Right lobe of liver (tissue), 6 donors: ENCODE measurements around the gene CCBE1. TPM values are rescaled to one million over a fixed set of nuclear protein-coding genes. Genes with fewer than 3 reads are reported as not detected.
"Not testable (repeated sequence)": the region's sequence is repeated elsewhere in the genome, so short reads cannot be mapped to it uniquely, and the experiment has no call there.

Experiments
- ATAC-seq, 4 donors: fragments of 200-7000 bp; cut with Tn5 transposase; one replicate each; pipeline ENCODE4 v1.9.1; 2020; ENCODE audit warnings: mild to moderate bottlenecking in 4 of 4, moderate library complexity in 4 of 4
- DNase-seq, 3 donors: peaks; one replicate each; pipeline ENCODE4 v3.0.0-alpha.2; 2020
- H3K27ac ChIP-seq, 3 donors: fragments of 200-600 bp; one replicate each; pipeline ENCODE4 v1.8.0; 2022
- H3K27me3 ChIP-seq, 2 donors: fragments of 200-600 bp; one replicate each; pipeline ENCODE4 v1.8.0; 2022
- H3K36me3 ChIP-seq, 4 donors: fragments of 200-600 bp; sonication (generic) in 1 of 4; one replicate each; pipeline versions ENCODE4 v1.5.1 to v1.8.0; 2017 to 2022; ENCODE audit warnings: control low read depth in 1 of 4
- H3K4me1 ChIP-seq, 4 donors: fragments of 200-600 bp; sonication (generic) in 1 of 4; one replicate each; pipeline versions ENCODE4 v1.5.1 to v1.8.0; 2017 to 2022; ENCODE audit warnings: control low read depth in 1 of 4
- H3K4me3 ChIP-seq, 3 donors: fragments of 200-600 bp; one replicate each; pipeline ENCODE4 v1.8.0; 2022
- H3K9me3 ChIP-seq, 4 donors: fragments of 200-600 bp; sonication (generic) in 1 of 4; one replicate each; pipeline versions ENCODE4 v1.5.1 to v1.8.0; 2017 to 2022; ENCODE audit warnings: control low read depth in 1 of 4
- POLR2A ChIP-seq: fragments of 450-650 bp; IDR thresholded peaks from one replicate; pipeline ENCODE4 v1.6.1; 2017; ENCODE audit warnings: antibody characterized with exemption, mild to moderate bottlenecking
- WGBS: methylation state at CpG from one replicate; pipeline ENCODE4 v1.1.6; 2018; ENCODE audit warnings: low coverage, low lambda C conversion rate; ENCODE audit not compliant: insufficient coverage; ENCODE audit errors: missing lambda C conversion rate; 5-methylcytosine and 5-hydroxymethylcytosine counted together
- intact Hi-C, 2 donors: fragments of 100-400 bp; cut with DNase I; formaldehyde crosslinking; loops; one replicate each; pipeline versions ENCODE4 v1.11.2 to v1.14.1; 2022
- total RNA-seq, 6 experiments: library from RNA; depleted of rRNA in 2 of 6; stranded (reverse); fragments of >200 nt in 2 of 6; fragmentation: NEBNext Ultra II Directional in 3 of 6; extraction: Animal tissue kit (Norgen Biotek cat#: 25700) in 3 of 6; gene quantifications; one replicate each; pipeline versions ENCODE4 v1.1.0 to v1.2.4, GENCODE V29; 2016 to 2023
- TF ChIP-seq, protein P1 (sequence below), 4 donors: fragments of 200-600 bp in 3 of 4; fragments of 450-650 bp in 1 of 4; IDR thresholded peaks; one replicate each; pipeline versions ENCODE4 v1.5.1 to v1.8.0; 2016 to 2022; ENCODE audit warnings: antibody characterized with exemption in 4 of 4, mild to moderate bottlenecking in 2 of 4
- donor health status: DM: no; HTN: yes; CAD: no.
- donor health status: DM: no; HTN: no; CAD: no.
- donor health status: DM: no; HTN: no; CAD: no.
- donor health status: DM: no; HTN: yes; CAD: no.
- donor health status: DM: no; HTN: yes; CAD: no.

Gene CCBE1
- total RNA-seq, 6 experiments from 2014 or later = 2.7 to 6.9 (median 4.3) TPM

GRCh38 chr18:59649591-59649990 lies 47.6 kb downstream of the CCBE1 start:
- ATAC-seq = no peak
- H3K4me1 ChIP-seq = no peaks in the 10 kb centered on the region
- intact Hi-C loops = no loop called here
- H3K9me3 ChIP-seq = no peaks in the 10 kb centered on the region
- no peak overlapping the region for H3K4me3 ChIP-seq
- no peaks in the 10 kb centered on the region for H3K36me3 ChIP-seq
- TF ChIP-seq POLR2A = no peak
- TF ChIP-seq, protein P1, sequence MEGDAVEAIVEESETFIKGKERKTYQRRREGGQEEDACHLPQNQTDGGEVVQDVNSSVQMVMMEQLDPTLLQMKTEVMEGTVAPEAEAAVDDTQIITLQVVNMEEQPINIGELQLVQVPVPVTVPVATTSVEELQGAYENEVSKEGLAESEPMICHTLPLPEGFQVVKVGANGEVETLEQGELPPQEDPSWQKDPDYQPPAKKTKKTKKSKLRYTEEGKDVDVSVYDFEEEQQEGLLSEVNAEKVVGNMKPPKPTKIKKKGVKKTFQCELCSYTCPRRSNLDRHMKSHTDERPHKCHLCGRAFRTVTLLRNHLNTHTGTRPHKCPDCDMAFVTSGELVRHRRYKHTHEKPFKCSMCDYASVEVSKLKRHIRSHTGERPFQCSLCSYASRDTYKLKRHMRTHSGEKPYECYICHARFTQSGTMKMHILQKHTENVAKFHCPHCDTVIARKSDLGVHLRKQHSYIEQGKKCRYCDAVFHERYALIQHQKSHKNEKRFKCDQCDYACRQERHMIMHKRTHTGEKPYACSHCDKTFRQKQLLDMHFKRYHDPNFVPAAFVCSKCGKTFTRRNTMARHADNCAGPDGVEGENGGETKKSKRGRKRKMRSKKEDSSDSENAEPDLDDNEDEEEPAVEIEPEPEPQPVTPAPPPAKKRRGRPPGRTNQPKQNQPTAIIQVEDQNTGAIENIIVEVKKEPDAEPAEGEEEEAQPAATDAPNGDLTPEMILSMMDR (IDR thresholded peaks at IDR 0.05) = no peak
- DNase-seq = no peak
- H3K27me3 ChIP-seq = no peaks in the 10 kb centered on the region
- no peak overlapping the region for H3K27ac ChIP-seq
- 0% methylated on average over 1 of the region's 1 CpG for WGBS

GRCh38 chr18:59648469-59648868 lies 48.8 kb downstream of the CCBE1 start:
- H3K27ac ChIP-seq, H3K9me3 ChIP-seq, H3K4me1 ChIP-seq, DNase-seq, H3K27me3 ChIP-seq, H3K4me3 ChIP-seq, intact Hi-C loops, ATAC-seq, H3K36me3 ChIP-seq: not testable (repeated sequence)
- 52% methylated on average over 3 of the region's 10 CpGs for WGBS

DNA sequence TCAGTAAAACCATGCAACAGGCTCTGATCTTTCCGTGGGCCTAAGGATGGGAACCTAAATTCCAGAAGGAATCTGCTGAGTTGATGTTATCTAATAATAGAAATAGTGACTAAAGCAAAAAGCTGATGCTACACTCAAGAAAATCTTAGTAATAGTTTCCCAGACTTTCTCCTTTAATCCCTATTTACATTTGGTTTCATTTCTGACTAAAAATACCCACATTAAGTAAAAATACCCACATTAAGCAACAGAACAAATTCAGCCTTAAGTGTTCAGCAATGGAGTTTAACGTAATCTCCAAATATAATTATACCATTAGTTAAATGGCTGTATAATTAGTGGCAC lies 50.3 kb downstream of the CCBE1 start:
- H3K4me3 ChIP-seq = no peak overlapping the region
- no peaks in the 10 kb centered on the region for H3K36me3 ChIP-seq
- H3K27ac ChIP-seq = no peak overlapping the region
- ATAC-seq = no peak
- H3K9me3 ChIP-seq = no peaks in the 10 kb centered on the region
- H3K4me1 ChIP-seq = no peaks in the 10 kb centered on the region
- DNase-seq = no peak
- TF ChIP-seq POLR2A = no peak
- TF ChIP-seq, protein P1 (IDR thresholded peaks at IDR 0.05) = no peak
- intact Hi-C loops = no loop called here
- 57% methylated on average over 2 of the region's 2 CpGs for WGBS
- H3K27me3 ChIP-seq = no peaks in the 10 kb centered on the region

- intact Hi-C loops = no loop called here
- TF ChIP-seq, protein P1 (IDR thresholded peaks at IDR 0.05) = no peak
- DNase-seq (no peak), ATAC-seq (no peak)
- Histone ChIP-seq H3K27ac (no peak overlapping the region), H3K4me1 (no peaks in the 10 kb centered on the region), H3K27me3 (no peaks in the 10 kb centered on the region), H3K9me3 (no peaks in the 10 kb centered on the region), H3K4me3 (no peak overlapping the region), H3K36me3 (no peaks in the 10 kb centered on the region)
- 35% methylated on average over 7 of the region's 11 CpGs for WGBS
Measured at GRCh38 chr18:59646228-59646962, 50.8 kb downstream of the CCBE1 start.

GRCh38 chr18:59643740-59644139 lies 53.5 kb downstream of the CCBE1 start:
- Histone ChIP-seq H3K27me3 (no peaks in the 10 kb centered on the region), H3K4me1 (no peaks in the 10 kb centered on the region), H3K9me3 (no peaks in the 10 kb centered on the region), H3K4me3 (no peak overlapping the region), H3K36me3 (no peaks in the 10 kb centered on the region), H3K27ac (no peak overlapping the region)
- WGBS = 63% methylated on average over 2 of the region's 6 CpGs
- intact Hi-C loops = no loop called here
- no peak for ATAC-seq
- no peak for DNase-seq
- no peak for TF ChIP-seq POLR2A
- TF ChIP-seq, protein P1 (IDR thresholded peaks at IDR 0.05) = no peak
